Dedifferentiated amniotic fluid mesenchymal stem cell (primary cell): Measurements from ENCODE around the gene DLGAP1.
"Not testable (repeated sequence)": the region's sequence is repeated elsewhere in the genome, so short reads cannot be mapped to it uniquely, and the experiment has no call there.

Experiments used
- DNase-seq: peaks from one replicate; pipeline ENCODE4 v3.0.0-alpha.2; 2016; ENCODE audit errors: extremely low spot score

DLGAP1 gene

GRCh38 chr18:3584897-3585460 is 870.1 kb downstream of the DLGAP1 start:
- no peak for DNase-seq

GRCh38 chr18:3584266-3584861 is 870.7 kb downstream of the DLGAP1 start:
- DNase-seq = no peak

GRCh38 chr18:3583873-3584247 is 871.2 kb downstream of the DLGAP1 start:
- no peak for DNase-seq

GRCh38 chr18:3583106-3583872 is 871.8 kb downstream of the DLGAP1 start:
- not testable (repeated sequence) for DNase-seq

GRCh38 chr18:3581890-3582289 is 873.2 kb downstream of the DLGAP1 start:
- no peak for DNase-seq

DNA sequence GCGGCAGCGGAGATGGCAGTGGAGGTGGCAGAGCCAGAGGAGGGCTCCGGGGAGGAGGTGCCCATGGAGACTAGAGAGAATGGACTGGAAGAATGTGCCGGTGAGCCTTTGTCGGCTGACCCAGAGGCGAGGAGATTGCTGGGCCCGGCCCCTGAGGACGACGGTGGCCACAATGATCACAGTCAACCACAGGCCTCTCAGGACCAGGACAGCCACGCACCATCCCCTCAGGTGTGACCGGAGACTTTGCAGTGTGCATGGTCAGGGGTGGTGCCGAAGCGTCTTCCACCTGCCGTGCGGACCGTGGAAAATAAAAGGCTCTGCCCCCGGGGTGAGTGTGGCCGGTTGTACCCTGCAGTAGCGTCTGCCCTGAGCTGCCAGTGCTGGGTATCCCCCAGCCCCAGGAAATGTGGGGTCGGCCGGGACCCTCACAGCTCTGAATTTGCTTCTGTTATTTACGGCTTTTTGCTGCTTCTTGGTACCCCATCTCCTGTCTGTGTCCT is 874.5 kb downstream of the DLGAP1 start:
- not testable (repeated sequence) for DNase-seq

- peak; percentile 54 for DNase-seq
Observed at GRCh38 chr18:3579701-3580100, 875.4 kb downstream of the DLGAP1 start.

DNA sequence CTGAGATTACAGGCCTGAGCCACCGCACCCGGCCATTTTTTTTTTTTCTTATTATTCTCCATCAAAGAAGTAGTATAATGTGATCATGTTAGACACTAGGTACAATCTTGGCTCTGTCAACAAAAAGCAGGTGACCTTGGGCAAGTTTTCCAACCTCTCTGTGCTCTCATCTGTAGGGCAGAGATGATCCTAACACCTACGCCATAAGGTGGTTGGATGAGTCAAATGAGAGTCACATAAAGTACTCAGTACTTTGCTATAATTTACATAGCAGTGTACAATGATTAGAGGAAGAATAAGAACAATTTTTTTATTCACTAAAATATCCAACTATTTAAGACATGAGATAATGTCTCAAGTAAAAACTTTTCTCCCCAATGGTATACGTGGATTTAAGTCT is 876.5 kb downstream of the DLGAP1 start:
- no peak for DNase-seq

GRCh38 chr18:3577281-3577855 is 877.7 kb downstream of the DLGAP1 start:
- no peak for DNase-seq

DNA sequence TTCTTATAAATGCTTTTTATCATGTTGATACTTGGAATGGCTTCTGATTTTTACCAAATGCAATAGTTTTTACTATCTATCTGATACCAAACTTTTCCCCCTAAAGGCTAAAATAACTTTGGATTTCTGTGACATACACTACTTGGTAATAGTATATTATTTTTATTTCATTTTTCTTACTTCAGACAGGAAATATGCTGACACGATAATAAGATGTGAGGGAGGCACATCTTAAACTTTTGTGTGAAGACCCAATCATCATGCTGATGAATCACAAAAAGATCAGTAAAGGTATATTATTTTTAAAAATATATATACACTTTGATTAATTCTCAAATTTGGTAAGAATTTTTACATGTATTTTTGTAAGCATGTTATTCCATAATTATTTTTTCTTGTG is 882.3 kb downstream of the DLGAP1 start:
- DNase-seq = no peak

DNA sequence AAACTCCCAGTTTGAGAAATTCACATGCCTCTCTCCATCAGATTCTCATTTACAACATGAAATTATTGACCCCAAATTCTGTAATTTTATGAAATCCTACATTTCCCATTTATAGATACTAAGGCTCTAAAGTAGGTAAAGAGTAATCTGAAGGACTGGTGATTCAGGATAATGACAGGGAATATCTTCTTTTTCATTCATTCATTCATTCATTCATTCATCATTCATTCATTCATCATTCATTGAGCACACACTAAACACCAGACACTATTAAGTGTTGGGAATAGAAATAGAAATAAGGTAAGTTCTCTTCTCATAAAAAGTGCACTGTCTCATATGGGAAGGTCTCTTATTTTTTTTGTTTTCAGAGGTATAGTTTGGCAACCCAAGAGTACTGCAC is 888.3 kb downstream of the DLGAP1 start:
- no peak for DNase-seq

GRCh38 chr18:3560755-3561154 is 894.4 kb downstream of the DLGAP1 start:
- no peak for DNase-seq

GRCh38 chr18:3554811-3555427 is 900.2 kb downstream of the DLGAP1 start:
- DNase-seq = no peak

- DNase-seq = no peak
Observed at GRCh38 chr18:3554091-3554601, 901.0 kb downstream of the DLGAP1 start.

DNA sequence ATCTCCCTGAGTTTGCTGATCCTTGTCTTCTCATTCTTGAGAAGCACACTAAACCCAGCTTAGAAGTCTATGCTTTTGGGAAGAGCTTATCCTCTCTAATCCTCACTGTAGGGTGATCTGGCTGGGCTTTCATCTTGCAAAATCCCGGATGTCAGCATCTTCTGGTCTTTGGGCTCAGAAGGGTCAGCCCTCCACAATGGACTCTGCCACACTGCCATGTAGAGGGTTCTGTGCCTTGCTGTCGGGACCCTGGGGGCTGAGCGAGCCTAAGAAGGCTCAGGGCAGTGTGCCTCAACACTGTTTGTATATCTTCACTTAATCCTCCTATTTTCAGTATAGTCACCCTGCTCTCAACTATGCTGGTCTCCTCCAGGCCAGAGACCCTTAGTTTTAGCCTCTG is 902.8 kb downstream of the DLGAP1 start:
- DNase-seq = no peak

- no peak for DNase-seq
Observed at GRCh38 chr18:3547891-3548615, 907.1 kb downstream of the DLGAP1 start.

GRCh38 chr18:3546106-3546505 is 909.0 kb downstream of the DLGAP1 start:
- no peak for DNase-seq

GRCh38 chr18:3544537-3544936 is 910.6 kb downstream of the DLGAP1 start:
- no peak for DNase-seq

GRCh38 chr18:3541549-3542386 is 913.3 kb downstream of the DLGAP1 start:
- no peak for DNase-seq

DNA sequence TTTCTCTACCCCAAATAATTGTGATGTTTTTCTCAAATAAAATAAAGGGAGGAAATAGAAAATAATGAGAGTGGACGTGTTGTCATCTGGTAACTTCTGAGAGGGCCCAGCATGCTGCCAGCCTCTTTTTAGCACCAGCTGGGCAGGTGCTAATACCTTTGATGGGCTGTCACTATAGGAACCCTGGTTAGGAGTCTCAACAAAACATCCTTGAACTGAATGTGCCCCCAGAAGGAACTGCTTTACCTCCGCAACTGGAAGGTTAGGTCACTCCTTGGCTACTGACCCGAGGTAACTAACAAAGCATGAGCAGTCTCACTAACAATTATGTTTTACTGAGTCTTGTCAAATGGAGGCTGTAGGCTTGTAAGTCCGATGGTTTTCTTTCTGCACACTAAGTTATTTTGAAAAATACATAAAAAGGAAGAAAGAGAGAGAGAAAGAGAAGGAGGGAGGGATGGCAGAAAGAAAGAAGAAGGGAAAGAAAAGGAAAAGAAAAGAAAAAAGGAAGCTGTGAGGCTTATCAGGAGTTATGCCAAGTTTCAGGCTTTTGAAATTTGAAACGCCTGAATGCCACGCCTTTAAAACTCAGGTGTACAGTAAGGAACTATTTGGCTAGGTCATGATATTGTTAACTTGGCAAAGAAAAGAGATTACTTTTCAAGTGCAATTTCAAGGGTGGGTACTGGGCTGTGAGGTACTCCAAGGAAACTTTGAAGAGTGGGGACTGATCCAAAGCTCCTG is 914.1 kb downstream of the DLGAP1 start:
- no peak for DNase-seq
